ENCODE measurements around the gene STC2.

STC2 gene

DNA sequence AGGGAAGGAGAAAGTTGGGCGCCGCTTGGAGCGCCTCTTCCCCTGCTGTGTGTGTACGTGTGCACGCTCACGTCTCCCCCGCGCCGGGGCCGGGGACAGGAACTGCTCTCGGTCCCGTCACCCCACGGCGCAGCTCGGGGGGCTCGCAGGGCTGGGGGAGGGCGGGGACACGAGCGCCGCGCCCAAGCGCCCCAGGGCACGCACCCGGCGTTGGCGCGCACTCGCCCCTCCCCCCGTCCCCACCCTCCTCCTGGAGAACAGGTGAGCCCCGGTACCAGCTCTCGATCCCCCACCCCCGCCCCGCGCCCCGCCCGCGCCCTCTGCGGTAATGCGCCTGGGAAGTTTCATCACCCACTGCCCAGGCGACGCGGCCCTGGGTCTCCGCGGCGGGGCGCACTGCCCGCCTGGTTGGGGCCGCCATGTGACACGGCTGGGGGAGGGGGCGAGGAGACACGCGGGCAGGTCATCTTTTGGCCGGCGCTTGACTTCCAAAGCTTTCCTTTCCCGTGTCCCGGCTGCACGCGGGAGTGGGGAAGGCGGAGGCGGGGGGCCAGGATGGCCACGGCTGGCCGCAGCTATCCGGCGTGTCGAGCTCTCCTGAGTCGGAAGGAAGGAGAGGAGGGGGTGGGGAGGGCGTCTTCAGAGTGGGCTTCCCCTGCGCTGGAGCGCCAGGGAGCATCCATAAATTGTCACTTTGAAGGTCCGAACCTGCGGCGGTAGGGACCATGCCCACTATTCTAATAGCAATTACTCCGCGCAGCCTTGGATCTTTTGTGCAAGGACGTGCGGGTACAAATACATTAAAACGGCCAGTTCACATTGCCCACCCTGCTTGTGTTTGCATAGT, 1.5 kb upstream of the STC2 start:
- DNase-seq: peak; percentile 93

- DNase-seq: peak; percentile 81
Measured at GRCh38 chr5:173328844-173329490, 753 bp upstream of the STC2 start.

GRCh38 chr5:173327084-173327947, 898 bp downstream of the STC2 start:
- peak; percentile 59 for DNase-seq

DNA sequence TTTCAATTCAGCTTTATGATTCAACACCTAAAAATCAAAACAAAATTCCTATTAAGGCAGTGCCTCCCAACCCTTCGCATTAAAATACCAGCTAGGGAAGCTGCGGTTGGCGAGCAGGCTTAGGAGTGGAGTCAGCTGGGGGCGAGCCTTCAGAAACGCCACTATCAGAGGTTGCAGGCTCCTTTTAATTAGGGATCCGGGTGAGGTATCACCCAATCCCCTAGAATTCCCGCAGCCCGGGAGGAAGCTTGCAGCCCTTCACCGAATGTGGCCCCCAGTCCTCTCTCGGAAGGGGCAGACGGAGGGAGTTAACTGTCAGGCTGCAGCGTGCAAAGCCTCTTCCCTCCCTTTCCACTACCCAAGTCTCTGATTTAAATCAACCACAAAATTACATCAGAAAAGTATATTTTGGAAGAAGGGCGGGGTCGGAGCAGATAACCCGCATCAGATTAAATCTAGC, 1.7 kb downstream of the STC2 start:
- peak; percentile 95 for DNase-seq

DNA sequence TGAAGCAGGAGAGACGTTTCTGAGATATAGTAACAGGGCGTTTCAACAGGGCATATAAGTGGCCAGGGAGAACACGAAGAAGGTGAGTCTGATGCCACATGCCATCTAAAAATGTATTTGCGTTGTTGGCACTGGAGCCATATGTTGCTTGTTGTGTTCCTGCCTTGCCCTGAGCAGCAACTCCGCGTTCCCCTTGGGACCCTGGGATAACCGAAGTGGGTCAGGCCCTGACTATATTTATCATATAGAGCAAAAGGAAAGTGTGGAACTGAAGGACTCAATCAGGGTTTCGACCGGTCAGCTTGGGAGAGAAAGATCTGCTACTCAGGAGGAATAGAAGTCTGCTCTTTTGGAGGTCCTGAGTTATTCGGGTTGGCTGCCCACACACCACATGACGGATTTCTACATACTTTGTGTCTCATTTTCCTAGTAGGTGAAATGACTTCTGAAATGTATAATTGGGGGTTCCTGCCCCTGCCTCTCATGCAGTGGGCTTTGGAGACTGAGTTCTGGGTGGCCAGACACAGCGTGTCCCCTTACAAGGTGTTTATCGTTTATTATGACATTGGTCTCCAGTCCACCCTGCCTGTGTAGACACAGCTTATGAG, 3.0 kb downstream of the STC2 start:
- no peak for DNase-seq

GRCh38 chr5:173324115-173325001, 3.9 kb downstream of the STC2 start:
- DNase-seq: peak; percentile 84

DNA sequence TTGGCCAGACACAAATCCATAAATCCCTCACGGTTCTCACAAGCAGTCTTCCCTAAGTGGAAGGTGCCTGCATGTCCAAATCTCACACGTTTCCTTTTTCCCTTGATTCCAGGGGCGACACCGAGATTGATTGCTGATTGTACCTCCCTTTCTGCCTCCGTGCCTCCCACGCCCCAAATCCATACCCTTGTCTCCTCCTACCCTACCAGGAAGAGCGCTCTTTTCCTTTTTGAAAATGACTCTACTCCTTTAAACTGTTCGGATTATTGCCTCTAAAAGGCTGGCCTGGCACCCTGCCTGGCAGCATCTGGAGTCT, 4.5 kb downstream of the STC2 start:
- no peak for DNase-seq

- DNase-seq: no peak
Measured at GRCh38 chr5:173323106-173323798, 5.0 kb downstream of the STC2 start.

- DNase-seq: peak; percentile 33
Measured at GRCh38 chr5:173321886-173322285, 6.3 kb downstream of the STC2 start.

- peak; percentile 42 for DNase-seq
Measured at GRCh38 chr5:173320259-173320658, 8.0 kb downstream of the STC2 start.

GRCh38 chr5:173319646-173320045, 8.6 kb downstream of the STC2 start:
- DNase-seq: no peak

GRCh38 chr5:173318881-173319620, 9.2 kb downstream of the STC2 start:
- DNase-seq: peak; percentile 55

- DNase-seq: no peak
Measured at GRCh38 chr5:173318330-173318729, 9.9 kb downstream of the STC2 start.

DNA sequence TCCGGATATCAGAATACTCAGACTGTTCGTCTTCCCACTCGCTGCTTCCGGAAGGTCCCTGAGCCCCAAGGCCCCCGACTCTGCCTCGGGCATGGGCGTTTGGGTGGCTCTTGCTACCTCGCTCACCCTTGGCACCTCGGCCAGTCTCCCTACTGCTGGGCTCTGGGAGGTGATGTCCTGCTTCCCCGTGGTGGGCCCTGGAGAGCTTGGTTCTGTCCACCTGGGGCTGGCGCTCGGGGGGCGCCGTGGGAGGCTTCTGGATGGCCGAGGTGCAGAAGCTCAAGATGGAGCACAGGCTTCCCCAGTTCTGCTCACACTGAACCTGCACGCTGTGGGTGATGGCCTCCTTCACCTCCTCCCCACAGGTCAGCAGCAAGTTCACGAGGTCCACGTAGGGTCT, 10.4 kb downstream of the STC2 start:
- no peak for DNase-seq

GRCh38 chr5:173317091-173317730, 11.0 kb downstream of the STC2 start:
- no peak for DNase-seq

GRCh38 chr5:173316339-173317020, 11.7 kb downstream of the STC2 start:
- no peak for DNase-seq

- peak; percentile 89 for DNase-seq
Measured at GRCh38 chr5:173315495-173316338, 12.5 kb downstream of the STC2 start.

Measured in fibroblast of skin of scalp (primary cell).